GM12801 (cell line): ENCODE results near the gene ATP1A2.

ENCODE experiments used
- TF ChIP-seq, protein P1 (sequence below): IDR thresholded peaks from one replicate; pipeline ENCODE4 v1.5.1; 2011; ENCODE audit warnings: control low read depth; ENCODE audit not compliant: insufficient read length; ENCODE audit errors: extremely low read depth

Gene ATP1A2

DNA sequence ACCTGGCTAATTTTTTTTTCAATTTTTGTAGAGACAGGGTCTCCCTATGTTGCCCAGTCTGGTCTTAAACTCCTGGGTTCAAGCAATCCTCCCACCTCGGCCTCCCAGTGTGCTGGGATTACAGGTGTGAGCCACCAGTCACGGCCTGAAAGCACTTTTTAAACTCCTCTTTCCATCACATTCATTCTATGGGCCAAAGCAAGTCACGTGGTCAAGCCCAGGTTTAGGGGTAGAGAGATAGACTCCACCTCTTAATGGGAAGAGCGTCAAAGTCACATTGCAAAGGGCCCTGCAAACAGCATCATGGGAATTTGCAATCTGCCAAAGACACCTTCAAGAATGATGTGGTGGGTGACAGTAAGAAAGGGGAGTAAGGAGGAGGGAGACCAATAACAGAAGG, 43.0 kb downstream of the ATP1A2 start:
- TF ChIP-seq, protein P1, sequence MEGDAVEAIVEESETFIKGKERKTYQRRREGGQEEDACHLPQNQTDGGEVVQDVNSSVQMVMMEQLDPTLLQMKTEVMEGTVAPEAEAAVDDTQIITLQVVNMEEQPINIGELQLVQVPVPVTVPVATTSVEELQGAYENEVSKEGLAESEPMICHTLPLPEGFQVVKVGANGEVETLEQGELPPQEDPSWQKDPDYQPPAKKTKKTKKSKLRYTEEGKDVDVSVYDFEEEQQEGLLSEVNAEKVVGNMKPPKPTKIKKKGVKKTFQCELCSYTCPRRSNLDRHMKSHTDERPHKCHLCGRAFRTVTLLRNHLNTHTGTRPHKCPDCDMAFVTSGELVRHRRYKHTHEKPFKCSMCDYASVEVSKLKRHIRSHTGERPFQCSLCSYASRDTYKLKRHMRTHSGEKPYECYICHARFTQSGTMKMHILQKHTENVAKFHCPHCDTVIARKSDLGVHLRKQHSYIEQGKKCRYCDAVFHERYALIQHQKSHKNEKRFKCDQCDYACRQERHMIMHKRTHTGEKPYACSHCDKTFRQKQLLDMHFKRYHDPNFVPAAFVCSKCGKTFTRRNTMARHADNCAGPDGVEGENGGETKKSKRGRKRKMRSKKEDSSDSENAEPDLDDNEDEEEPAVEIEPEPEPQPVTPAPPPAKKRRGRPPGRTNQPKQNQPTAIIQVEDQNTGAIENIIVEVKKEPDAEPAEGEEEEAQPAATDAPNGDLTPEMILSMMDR, result no peak

DNA sequence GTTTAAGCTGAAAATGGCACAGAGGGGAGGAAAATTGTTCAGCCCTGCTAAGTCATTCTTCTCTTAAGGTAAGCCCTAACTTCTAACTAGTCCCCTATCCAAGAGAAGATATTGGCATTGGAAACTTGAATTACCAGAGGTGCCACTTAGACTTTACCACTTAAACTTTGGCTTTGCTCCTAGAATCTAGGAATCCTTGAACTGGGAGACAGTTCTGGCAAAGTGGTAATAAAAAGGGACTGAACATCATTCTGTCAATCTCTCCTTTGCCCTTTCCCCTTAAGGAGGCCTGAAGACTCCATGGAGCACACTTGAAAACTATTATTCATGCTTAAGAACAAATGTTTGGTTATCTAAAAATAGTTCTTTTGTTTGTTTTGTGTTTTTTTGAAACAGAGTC, 44.3 kb downstream of the ATP1A2 start:
- TF ChIP-seq, protein P1, result no peak

DNA sequence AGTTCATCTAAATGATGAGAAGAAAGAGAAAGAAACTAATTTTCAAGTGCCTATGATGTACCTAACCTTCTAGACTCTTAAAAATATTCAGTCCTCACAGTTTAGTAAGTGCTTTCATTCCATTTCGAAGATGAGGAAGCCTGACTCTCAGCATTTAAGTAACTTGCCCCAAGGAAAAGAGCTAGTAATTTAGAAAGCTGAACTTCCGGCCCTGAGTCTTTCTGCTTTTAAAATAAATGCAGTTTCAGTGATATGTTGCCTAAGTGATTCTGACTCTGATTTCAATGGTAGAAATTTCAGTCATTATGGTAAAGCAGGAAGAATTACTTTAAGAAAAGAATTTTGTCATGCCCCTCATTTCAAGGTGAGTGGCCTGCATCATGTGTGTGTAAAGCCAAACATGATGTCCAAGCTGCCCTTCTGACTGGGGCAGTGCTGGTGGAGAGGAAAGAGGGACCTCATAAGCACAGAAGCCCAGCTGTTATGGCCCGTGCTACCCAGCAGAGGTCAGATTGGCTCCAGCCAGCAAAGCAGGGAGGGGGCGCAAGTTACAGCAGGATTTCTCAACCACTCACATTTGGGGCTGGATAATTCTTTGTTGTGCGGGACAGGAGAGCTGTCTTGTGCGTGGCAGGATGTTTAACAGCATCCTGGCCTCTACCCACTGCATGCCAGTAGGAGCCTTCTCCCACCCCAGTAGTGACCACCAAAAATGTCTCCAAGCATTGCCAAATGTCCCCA, 46.6 kb downstream of the ATP1A2 start:
- TF ChIP-seq, protein P1, result no peak

DNA sequence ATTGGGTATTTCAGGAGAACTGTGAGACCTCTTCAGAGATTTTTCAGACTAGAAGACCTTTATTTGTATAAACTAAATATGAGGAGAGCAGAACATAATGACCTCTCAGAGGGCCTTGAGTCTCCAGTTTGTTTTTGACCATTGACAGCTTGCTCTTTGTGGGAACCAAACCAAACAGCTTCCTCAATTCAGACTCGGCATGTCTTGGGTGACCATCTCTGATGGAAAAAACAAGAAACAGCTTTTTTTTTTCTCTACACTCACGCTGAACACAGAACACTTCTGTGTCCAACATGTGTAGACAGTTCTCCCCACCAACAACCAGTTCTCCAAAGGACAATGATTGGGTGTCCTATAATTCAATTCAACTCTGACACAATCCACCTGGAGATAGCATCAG, 47.4 kb downstream of the ATP1A2 start:
- TF ChIP-seq, protein P1, result no peak

DNA sequence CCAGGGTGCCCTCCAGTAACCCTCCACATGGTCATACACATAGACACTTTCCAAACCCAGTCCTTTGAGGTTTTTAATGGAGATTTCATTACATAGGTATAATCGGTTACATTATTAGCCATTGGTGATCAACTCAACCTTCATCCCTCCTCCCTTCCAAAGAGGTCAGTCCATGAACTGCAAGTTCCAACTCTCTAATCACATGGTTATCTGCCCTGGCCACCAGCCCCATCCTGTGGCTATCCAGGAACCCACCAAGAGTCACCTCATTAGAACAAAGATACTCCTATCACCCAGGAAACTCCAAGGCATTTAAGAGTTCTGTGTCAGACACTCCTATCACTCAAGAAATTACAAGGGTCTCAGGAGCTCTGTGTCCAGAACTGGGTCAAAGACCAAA, 48.1 kb downstream of the ATP1A2 start:
- TF ChIP-seq, protein P1, result no peak

DNA sequence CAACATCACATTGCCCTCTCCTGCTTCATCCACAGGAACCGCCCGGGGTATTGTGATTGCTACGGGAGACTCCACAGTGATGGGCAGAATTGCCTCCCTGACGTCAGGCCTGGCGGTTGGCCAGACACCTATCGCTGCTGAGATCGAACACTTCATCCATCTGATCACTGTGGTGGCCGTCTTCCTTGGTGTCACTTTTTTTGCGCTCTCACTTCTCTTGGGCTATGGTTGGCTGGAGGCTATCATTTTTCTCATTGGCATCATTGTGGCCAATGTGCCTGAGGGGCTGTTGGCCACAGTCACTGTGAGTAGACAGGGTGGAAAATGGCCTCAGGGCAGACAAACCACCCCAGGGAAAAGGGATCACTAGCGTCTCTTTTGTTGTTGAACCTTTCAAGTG, 48.6 kb downstream of the ATP1A2 start:
- TF ChIP-seq, protein P1, result no peak

DNA sequence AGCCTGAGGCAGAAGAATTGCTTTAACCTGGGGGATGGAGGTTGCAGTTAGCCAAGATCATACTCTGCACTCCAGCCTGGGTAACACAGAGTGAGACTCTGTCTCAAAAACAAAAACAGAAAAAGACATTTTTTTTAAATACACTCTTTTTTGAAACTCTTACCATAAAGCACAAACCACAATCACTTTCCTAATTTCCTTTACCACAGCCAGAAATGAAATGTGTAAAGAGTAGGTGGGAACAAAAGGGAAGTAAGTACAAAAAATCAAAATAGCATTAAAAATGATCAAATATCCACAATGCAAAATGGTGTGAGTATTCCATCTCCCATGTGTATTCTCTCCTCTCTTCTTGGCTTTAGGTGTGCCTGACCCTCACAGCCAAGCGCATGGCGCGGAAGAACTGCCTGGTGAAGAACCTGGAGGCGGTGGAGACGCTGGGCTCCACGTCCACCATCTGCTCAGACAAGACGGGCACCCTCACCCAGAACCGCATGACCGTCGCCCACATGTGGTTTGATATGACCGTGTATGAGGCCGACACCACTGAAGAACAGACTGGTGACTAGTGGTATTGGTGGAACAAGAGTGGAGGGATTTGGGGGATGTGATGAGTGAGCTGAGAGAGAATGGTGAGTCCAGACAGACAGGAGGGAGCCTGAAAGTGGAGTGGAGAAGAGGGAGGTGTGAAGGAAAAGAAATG, 50.8 kb downstream of the ATP1A2 start:
- TF ChIP-seq, protein P1, result no peak
